Right renal cortex interstitium (tissue), 3 donors: ENCODE results near the gene AKNAD1. TPM values are rescaled to one million over a fixed set of nuclear protein-coding genes. Genes with fewer than 3 reads are reported as not detected.
"Not testable (repeated sequence)": the region's sequence is repeated elsewhere in the genome, so short reads cannot be mapped to it uniquely, and the experiment has no call there.

Source experiments
- DNase-seq, 3 donors: peaks; one replicate each; pipeline ENCODE4 v3.0.0-alpha.2; 2013; ENCODE audit warnings: low read depth in 3 of 3, low spot score in 2 of 3
- polyA plus RNA-seq, 3 donors: library from polyadenylated mRNA; unstranded; fragments of 120-200 nt; gene quantifications; one replicate each; pipeline ENCODE4 v1.2.1, GENCODE V29; 2013; ENCODE audit not compliant: insufficient read length in 3 of 3

AKNAD1 gene
- polyA plus RNA-seq, 3 donors = not detected

DNA sequence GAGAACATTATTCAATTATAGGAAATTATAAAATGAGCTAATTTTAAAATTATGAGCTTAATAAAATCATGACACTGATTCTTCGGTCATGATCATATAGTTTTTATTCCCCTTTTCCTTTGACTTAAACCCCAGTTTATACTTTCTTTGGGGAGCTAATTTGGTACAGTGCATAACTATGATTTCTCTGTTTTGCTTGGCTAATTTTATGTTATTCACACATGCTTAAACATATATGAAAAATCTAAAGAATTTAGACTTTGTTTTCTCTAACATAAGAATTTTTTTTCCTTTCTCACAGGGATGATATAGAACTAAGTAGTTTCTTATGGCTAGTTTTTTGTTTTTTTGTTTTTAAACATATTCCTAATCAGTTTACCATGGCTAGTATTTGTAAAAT is 57.9 kb downstream of the AKNAD1 start:
- DNase-seq = no peak

DNA sequence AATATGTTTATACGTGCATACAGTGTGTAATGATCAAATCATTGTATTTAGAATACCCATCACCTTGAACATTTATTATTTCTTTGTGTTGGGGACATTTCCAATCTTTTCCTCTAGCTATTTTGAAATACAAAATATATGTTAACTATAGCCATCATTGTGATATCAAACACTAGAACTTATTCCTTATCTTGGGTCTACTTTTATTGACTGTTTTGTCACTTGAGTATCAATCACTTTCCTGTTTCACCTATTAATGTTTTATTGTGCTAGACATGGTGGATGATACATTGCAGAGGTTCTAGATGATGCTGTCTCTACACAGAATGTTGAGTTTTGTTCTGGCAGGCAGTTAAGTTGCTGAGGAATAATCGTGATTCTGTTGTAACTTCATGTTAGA is 64.5 kb downstream of the AKNAD1 start:
- no peak for DNase-seq

DNA sequence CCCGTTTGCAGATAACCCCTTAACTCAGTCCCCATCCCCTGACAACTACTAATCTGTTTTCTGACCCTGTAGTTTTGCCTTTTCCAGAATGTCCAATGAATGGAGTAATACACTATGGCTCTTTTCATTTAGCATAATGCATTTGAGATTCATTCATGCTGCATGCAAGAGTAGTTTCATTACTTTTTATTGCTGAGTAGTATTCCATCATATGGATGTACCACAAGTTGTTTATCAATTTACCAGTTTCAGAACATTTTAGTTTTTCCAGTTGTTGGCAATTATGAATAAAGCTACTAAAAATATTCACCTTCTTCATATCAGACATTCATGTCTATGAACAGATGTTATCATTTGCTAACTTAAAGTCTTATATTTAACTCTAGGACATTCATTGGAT is 65.1 kb downstream of the AKNAD1 start:
- no peak for DNase-seq

DNA sequence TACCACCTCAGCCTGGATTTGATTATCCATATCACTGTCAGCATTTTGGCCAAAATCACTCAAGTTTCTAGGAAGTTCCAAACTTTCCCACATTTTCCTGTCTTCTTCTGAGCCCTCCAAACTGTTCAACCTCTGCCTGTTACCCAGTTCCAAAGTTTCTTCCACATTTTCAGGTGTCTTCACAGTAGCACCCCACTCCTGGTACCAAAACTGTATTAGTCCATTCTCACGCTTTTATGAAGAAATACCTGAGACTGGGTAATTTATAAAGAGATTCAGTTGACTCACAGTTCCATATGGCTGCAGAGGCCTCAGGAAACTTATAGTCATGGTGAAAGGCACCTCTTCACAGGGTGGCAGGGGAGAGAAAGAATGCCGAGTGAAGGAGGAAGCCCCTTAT is 71.0 kb downstream of the AKNAD1 start:
- DNase-seq = no peak

DNA sequence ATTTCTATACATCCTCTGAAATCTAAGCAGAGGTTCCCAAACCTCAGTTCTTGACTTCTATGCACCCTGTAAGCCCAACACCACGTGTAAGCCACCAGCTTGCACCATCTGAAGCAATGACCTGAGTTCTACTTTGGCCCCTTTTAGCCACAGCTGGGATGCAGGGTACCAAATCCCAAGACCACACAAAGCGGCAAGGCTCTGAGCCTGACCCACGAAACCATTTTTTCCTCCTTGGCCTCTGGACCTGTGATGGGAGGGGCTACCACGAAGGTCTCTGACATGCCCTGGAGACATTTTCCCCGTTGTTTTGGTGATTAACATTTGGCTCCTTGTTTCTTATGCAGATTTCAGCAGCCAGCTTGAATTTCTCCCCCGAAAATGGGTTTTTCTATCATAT is 71.6 kb downstream of the AKNAD1 start:
- no peak for DNase-seq

DNA sequence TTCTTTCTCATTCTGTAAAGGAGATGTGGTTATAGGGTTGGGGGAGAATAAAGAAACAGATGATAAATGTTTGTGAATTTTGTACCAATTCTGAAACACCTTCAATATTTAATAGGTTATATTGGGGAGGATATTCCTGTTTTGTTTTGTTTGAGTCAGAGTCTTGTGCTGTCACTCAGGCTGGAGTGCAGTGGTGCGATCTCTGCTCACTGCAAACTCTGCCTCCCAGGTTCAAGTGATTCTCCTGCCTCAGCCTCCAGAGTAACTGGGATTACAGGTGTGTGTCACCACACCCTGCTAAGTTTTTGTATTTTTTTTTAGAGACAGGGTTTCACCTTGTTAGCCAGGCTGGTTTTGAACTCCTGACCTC is 75.3 kb downstream of the AKNAD1 start:
- not testable (repeated sequence) for DNase-seq

DNA sequence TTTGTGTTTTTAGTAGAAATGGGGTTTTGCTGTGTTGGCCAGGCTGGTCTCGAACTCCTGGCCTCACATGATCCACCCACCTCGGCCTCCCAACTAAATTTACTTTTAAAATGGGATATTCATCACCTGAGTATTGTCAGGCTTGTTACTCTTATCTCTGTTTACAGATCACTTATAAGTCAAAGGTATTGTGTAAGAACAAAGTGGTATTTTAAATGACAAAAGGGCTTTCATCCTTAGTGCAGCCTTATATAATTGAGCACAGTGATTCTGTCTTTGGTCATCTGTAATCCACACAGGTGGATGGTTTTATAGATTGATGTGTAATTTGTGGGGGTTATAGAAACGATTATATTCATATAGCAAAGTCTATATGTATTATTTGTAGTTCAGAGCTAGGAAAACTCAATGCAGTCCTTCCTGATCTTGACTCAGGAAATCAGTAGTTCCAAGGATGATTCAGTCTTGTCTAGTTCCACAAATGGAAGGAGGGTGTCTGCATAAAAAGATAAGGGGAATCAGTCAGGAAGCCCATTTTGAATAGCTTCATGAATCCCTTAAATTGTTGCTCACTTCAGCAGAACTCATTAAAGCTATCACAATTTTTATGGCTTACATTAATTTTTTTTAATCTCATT is 75.8 kb downstream of the AKNAD1 start:
- DNase-seq = no peak

DNA sequence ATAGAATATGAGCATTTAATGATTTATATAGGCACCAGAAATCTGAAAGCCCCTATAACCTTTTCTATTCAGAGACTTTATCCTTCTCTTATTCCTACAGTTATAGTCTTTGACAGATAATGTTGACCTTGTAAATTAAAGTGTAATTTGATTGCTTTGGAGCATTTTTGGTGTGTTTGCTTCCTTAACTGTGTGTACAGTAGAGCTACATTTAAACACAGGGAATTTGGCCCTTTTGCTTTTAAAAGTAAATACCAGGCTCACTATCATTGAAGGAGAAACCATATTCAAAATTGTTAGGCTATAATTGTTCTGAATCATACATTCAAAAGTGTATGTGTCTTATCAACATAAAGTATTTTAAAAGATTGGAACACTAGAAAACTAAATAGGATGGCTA is 77.4 kb downstream of the AKNAD1 start:
- DNase-seq = no peak

DNA sequence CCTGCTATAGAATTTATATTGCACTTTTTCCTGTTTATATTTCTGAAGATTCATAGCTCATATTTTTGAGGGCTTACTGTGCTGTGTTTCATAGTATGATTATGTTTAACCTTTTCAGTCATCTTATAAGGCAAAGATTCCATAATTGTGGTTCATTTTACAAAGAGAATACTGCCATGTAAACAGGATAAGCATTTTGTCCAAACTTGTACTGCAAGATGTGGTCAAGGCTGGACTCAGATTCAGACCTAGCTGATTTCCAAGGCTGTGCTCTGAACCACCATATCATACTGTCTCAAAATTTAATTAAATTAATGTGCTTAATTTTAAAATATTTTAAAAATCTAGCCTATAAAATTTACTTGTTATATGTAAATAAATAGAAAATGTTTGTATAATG is 79.1 kb downstream of the AKNAD1 start:
- no peak for DNase-seq

DNA sequence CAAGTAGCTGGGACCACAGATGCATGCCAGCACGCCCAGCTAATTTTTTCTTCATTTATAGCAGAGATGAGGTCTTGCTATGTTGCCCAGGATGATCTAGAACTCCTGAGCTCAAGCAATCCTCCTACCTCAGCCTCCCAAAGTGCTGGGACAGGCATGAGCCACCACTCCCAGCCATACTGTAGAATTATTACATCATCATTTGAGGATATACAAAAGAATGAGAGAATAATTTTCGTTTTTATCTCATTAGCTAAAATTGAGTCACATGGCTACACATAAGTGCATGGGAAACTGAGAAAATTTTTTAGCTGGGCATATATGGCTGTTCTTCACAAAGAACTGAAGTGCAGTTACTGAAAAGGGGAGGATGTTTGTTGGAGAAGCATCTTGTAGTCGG is 89.2 kb downstream of the AKNAD1 start:
- DNase-seq = no peak

DNA sequence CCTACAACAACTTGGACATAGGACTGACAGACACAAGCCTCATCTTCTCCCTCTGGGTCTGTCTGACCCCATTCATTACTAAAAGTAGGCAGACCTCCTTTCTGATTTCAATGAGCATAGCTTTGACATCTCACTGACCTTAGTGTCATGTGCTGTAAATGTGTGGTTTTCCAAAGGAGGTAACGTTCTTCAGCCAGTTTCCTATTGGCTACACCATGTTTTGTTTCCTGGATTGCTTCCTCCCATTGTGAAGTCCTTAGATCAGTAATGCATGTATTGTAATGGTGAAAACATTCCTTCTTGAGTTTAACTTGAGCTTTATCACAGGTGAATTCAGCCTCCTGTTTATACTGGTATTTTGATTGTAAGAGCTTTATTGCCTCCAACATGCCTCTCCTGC is 89.8 kb downstream of the AKNAD1 start:
- no peak for DNase-seq

Other genes starting within 250 kb of the AKNAD1 start
- 10 to 100 TPM; 12.3 to 14.6 (median 13.8) TPM for gene HENMT1, start 196.0 kb downstream of the AKNAD1 start, polyA plus RNA-seq
- gene PRPF38B, start 164.8 kb downstream of the AKNAD1 start, polyA plus RNA-seq = 10 to 100 TPM; 69.7 to 72.0 (median 70.1) TPM
- gene FNDC7, start 144.2 kb downstream of the AKNAD1 start, polyA plus RNA-seq = not detected
- gene STXBP3, start 110.4 kb downstream of the AKNAD1 start, polyA plus RNA-seq = 10 to 100 TPM; 66.9 to 68.4 (median 67.6) TPM
- 10 to 100 TPM; 17.5 to 20.7 (median 17.9) TPM for gene GPSM2, start 19.9 kb upstream of the AKNAD1 start, polyA plus RNA-seq
- 10 to 100 TPM; 34.5 to 39.3 (median 36.5) TPM for gene CLCC1, start 106.4 kb upstream of the AKNAD1 start, polyA plus RNA-seq
- gene WDR47, start 185.0 kb upstream of the AKNAD1 start, polyA plus RNA-seq = 10 to 100 TPM; 14.4 to 15.6 (median 14.9) TPM
- 10 to 100 TPM; 44.6 to 58.3 (median 47.9) TPM for gene TAF13, start 218.9 kb upstream of the AKNAD1 start, polyA plus RNA-seq
- gene TMEM167B, start 233.7 kb upstream of the AKNAD1 start, polyA plus RNA-seq = 10 to 100 TPM; 41.6 to 42.5 (median 42.1) TPM